Osteocyte (in vitro differentiated cells): Measurements from ENCODE around the gene YY2. TPM values are rescaled to one million over a fixed set of nuclear protein-coding genes. Genes with fewer than 3 reads are reported as not detected.
"Not testable (repeated sequence)": the region's sequence is repeated elsewhere in the genome, so short reads cannot be mapped to it uniquely, and the experiment has no call there.

ENCODE experiments used
- DNase-seq: peaks from one replicate; pipeline ENCODE4 v3.0.0; 2021; ENCODE audit warnings: mixed read lengths; ENCODE audit not compliant: unreplicated experiment; ENCODE audit errors: extremely low spot score
- H3K27ac Mint-ChIP-seq: one replicate; pipeline ENCODE4 v1.8.0; 2021; ENCODE audit warnings: mild to moderate bottlenecking, mixed read lengths; ENCODE audit not compliant: unreplicated experiment
- H3K27me3 Mint-ChIP-seq: one replicate; pipeline ENCODE4 v1.8.0; 2021; ENCODE audit warnings: mixed read lengths; ENCODE audit not compliant: unreplicated experiment
- H3K36me3 Mint-ChIP-seq: one replicate; pipeline ENCODE4 v1.8.0; 2021; ENCODE audit warnings: mixed read lengths; ENCODE audit not compliant: unreplicated experiment
- H3K4me1 Mint-ChIP-seq: one replicate; pipeline ENCODE4 v1.8.0; 2021; ENCODE audit warnings: mixed read lengths; ENCODE audit not compliant: unreplicated experiment
- H3K4me3 Mint-ChIP-seq: one replicate; pipeline ENCODE4 v1.8.0; 2021; ENCODE audit warnings: mild to moderate bottlenecking, moderate library complexity, mixed read lengths; ENCODE audit not compliant: unreplicated experiment
- H3K9me3 Mint-ChIP-seq: one replicate; pipeline ENCODE4 v1.8.0; 2021; ENCODE audit warnings: mixed read lengths; ENCODE audit not compliant: unreplicated experiment
- total RNA-seq: library from RNA; stranded (reverse); gene quantifications from 2 replicates; pipeline ENCODE4 v1.2.1, GENCODE V29; 2021
- TF ChIP-seq, protein P1 (sequence below): fragments of 200-600 bp; sonication (generic); IDR thresholded peaks from 2 replicates; pipeline ENCODE4 v1.5.0; 2021; ENCODE audit warnings: antibody characterized with exemption, mild to moderate bottlenecking, moderate library complexity

The YY2 gene
- total RNA-seq, 1 donor from 2014 or later: 4.7 TPM

GRCh38 chrX:21873063-21873775, 17.4 kb downstream of the YY2 start:
- Mint-ChIP-seq H3K36me3 (no peaks in the 10 kb centered on the region), H3K4me1 (peaks cover 54% of the 10 kb centered on the region), H3K27ac (peak overlapping the region; percentile 1), H3K27me3 (no peaks in the 10 kb centered on the region), H3K9me3 (no peaks in the 10 kb centered on the region), H3K4me3 (no peak overlapping the region)
- TF ChIP-seq, protein P1, sequence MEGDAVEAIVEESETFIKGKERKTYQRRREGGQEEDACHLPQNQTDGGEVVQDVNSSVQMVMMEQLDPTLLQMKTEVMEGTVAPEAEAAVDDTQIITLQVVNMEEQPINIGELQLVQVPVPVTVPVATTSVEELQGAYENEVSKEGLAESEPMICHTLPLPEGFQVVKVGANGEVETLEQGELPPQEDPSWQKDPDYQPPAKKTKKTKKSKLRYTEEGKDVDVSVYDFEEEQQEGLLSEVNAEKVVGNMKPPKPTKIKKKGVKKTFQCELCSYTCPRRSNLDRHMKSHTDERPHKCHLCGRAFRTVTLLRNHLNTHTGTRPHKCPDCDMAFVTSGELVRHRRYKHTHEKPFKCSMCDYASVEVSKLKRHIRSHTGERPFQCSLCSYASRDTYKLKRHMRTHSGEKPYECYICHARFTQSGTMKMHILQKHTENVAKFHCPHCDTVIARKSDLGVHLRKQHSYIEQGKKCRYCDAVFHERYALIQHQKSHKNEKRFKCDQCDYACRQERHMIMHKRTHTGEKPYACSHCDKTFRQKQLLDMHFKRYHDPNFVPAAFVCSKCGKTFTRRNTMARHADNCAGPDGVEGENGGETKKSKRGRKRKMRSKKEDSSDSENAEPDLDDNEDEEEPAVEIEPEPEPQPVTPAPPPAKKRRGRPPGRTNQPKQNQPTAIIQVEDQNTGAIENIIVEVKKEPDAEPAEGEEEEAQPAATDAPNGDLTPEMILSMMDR: no peak
- DNase-seq: no peak

- H3K27ac Mint-ChIP-seq: peak overlapping the region; percentile 84
- not testable (repeated sequence) for H3K9me3 Mint-ChIP-seq, H3K4me3 Mint-ChIP-seq, H3K27me3 Mint-ChIP-seq, DNase-seq, H3K36me3 Mint-ChIP-seq
- peaks cover 54% of the 10 kb centered on the region for H3K4me1 Mint-ChIP-seq
Measured at GRCh38 chrX:21874182-21874581, 18.4 kb downstream of the YY2 start.

GRCh38 chrX:21875013-21875412, 19.2 kb downstream of the YY2 start:
- TF ChIP-seq, protein P1: no peak
- Mint-ChIP-seq H3K4me3 (no peak overlapping the region), H3K27ac (peak overlapping the region; percentile 84), H3K9me3 (no peaks in the 10 kb centered on the region), H3K36me3 (peaks cover 2% of the 10 kb centered on the region), H3K4me1 (peaks cover 54% of the 10 kb centered on the region), H3K27me3 (no peaks in the 10 kb centered on the region)
- no peak for DNase-seq

DNA sequence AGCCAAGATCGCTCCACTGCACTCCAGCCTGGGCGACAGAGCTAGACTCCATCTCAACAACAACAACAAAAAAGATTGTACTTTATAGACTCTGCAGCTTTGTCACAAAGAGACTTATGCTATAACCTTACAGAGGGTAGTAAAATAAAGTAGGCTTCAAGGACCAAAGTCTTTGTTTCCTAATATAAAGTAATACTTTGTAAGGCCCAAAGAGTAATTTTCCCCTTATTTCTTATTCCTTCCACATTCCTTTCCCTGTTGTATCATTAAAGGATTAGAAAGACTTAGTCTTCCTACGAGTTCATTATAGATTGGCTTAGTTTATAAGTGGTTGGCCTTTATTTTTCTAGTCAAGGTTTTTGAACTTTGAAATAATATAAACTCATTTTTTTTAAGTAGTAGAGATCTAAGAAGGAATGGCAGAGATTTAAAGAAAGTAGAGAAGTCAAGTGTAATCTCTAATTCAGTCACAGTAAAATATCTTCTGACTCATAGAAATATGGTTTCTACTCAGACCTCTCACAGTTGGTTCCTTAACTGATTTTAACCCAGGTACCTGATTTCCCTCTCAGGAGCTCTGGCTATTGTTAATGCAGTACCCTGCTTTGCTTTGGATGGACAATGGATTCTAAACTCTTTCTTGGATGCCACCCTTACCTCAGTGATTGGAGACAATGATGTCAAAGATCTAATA, 26.2 kb downstream of the YY2 start:
- H3K4me1 Mint-ChIP-seq: peaks cover 43% of the 10 kb centered on the region
- TF ChIP-seq, protein P1: no peak

GRCh38 chrX:21883258-21883657, 27.5 kb downstream of the YY2 start:
- no peak overlapping the region for H3K4me3 Mint-ChIP-seq
- H3K36me3 Mint-ChIP-seq: peaks cover 6% of the 10 kb centered on the region
- no peak for DNase-seq
- peaks cover 49% of the 10 kb centered on the region for H3K4me1 Mint-ChIP-seq
- no peaks in the 10 kb centered on the region for H3K9me3 Mint-ChIP-seq
- peak overlapping the region; percentile 72 for H3K27ac Mint-ChIP-seq
- no peaks in the 10 kb centered on the region for H3K27me3 Mint-ChIP-seq
- TF ChIP-seq, protein P1: no peak

More for the DNA sequence above, 26.2 kb downstream of the YY2 start:
- no peak overlapping the region for H3K27ac Mint-ChIP-seq
- no peaks in the 10 kb centered on the region for H3K27me3 Mint-ChIP-seq
- no peaks in the 10 kb centered on the region for H3K9me3 Mint-ChIP-seq
- H3K4me3 Mint-ChIP-seq: no peak overlapping the region
- H3K36me3 Mint-ChIP-seq: peaks cover 4% of the 10 kb centered on the region
- no peak for DNase-seq
